GM12865 (cell line): ENCODE data around the gene SH3PXD2A.

Experiments used
- DNase-seq: peaks from one replicate; pipeline ENCODE4 v3.0.0; 2010; ENCODE audit warnings: low read depth
- H3K4me3 ChIP-seq: 2 replicates; pipeline ENCODE4 v1.5.1; 2011; ENCODE audit warnings: mild to moderate bottlenecking, low read depth, low read length, control low read depth
- CTCF ChIP-seq: IDR thresholded peaks from 2 replicates; pipeline ENCODE4 v1.5.1; 2011; ENCODE audit warnings: low read length, control low read depth, low read depth, inconsistent platforms; ENCODE audit not compliant: insufficient read depth; ENCODE audit errors: missing control alignments

The SH3PXD2A gene

GRCh38 chr10:103750836-103751235 is 104.5 kb downstream of the SH3PXD2A start:
- no peak overlapping the region for H3K4me3 ChIP-seq
- TF ChIP-seq CTCF, result no peak

GRCh38 chr10:103749779-103750178 is 105.6 kb downstream of the SH3PXD2A start:
- DNase-seq, result no peak
- no peak for TF ChIP-seq CTCF
- H3K4me3 ChIP-seq, result no peak overlapping the region

More at GRCh38 chr10:103750836-103751235, 104.5 kb downstream of the SH3PXD2A start:
- no peak for DNase-seq

- no peak for TF ChIP-seq CTCF
- DNase-seq, result no peak
Measured at GRCh38 chr10:103748020-103748419, 107.4 kb downstream of the SH3PXD2A start.

GRCh38 chr10:103747193-103747865 is 108.0 kb downstream of the SH3PXD2A start:
- no peak for TF ChIP-seq CTCF
- DNase-seq, result no peak
- no peak overlapping the region for H3K4me3 ChIP-seq

More at GRCh38 chr10:103748020-103748419, 107.4 kb downstream of the SH3PXD2A start:
- no peak overlapping the region for H3K4me3 ChIP-seq

- DNase-seq, result no peak
- TF ChIP-seq CTCF, result no peak
- H3K4me3 ChIP-seq, result no peak overlapping the region
Measured at GRCh38 chr10:103746598-103746997, 108.8 kb downstream of the SH3PXD2A start.

GRCh38 chr10:103745341-103746247 is 109.8 kb downstream of the SH3PXD2A start:
- no peak overlapping the region for H3K4me3 ChIP-seq
- no peak for TF ChIP-seq CTCF
- no peak for DNase-seq

- no peak for DNase-seq
- H3K4me3 ChIP-seq, result no peak overlapping the region
- TF ChIP-seq CTCF, result no peak
Measured at GRCh38 chr10:103742824-103743223, 112.6 kb downstream of the SH3PXD2A start.
